HG02642 (cell line): Measurements from ENCODE around the gene SH3GLB1.
"Not testable (repeated sequence)": the region's sequence is repeated elsewhere in the genome, so short reads cannot be mapped to it uniquely, and the experiment has no call there.

Source experiments
- ATAC-seq: cut with Tn5 transposase; IDR thresholded peaks from one replicate; pipeline ENCODE4 v1.9.1; 2021; ENCODE audit warnings: mild to moderate bottlenecking; ENCODE audit not compliant: unreplicated experiment, poor library complexity

The SH3GLB1 gene

GRCh38 chr1:86704458-86704971 lies at the start of gene SH3GLB1:
SH3GLB1 (plus strand) TSS chr1:86704576; CDS start chr1:86704900, 324 bp downstream.
- peak; percentile 92 for ATAC-seq

- ATAC-seq: not testable (repeated sequence)
Observed at GRCh38 chr1:86658381-86658780, 46.0 kb upstream of the SH3GLB1 start.

GRCh38 chr1:86666368-86666767 lies 38.0 kb upstream of the SH3GLB1 start:
- no peak for ATAC-seq

DNA sequence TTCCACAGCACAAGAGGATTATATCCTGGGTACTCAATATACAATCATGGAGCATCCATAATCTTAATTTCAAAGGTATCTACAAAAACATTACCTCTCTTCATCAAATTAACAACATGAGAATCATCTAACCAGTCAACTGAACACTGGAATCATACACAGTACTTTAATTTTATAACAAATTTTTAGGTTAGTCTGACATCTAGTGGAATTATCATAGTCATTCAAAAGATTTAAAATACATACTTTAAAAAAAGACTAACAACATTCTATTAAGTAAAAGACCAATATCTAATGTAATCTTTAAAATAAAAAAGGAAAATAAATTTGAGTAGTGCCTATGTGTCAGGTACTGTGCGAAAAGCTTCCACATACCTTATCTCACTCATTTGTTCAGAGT lies 16.8 kb upstream of the SH3GLB1 start:
- no peak for ATAC-seq

DNA sequence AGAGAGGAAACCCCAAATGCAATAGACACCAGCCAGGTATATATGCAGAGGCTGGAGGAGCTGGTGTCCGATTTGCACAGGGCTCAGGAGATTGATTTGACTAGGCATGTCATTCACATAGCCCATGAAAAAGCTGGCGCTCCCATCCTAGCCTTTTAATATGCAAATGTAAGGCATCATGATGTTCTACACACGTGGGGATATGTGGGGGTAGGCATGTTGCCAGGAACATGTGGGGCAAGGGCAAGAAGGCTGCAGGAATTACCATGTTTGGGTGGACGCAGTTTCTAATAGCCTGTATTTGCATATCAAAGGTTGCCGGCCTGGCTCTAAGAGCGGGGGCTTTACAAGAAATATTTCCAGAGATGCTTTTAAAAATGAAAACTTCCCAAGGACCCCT lies 11.7 kb upstream of the SH3GLB1 start:
- no peak for ATAC-seq

GRCh38 chr1:86695400-86695799 lies 9.0 kb upstream of the SH3GLB1 start:
- ATAC-seq: no peak

DNA sequence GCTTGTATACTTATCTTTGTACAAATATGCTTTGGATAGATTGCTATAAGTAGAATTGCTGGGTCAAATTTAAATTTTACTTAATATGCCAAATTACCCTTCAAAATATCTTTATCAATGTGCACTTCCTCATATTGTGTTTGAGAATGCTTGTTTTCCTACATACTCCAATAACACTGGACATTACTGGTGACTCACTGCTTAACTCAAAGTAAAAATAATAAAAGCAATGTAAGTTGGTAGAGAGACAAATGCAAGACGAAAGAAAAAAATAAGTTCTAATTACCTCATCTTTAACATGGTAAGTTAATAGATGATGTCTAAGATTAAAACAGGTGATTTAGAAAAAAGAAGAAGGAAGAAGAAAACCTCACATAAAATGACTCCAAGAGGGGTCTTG lies 7.9 kb upstream of the SH3GLB1 start:
- ATAC-seq: no peak

DNA sequence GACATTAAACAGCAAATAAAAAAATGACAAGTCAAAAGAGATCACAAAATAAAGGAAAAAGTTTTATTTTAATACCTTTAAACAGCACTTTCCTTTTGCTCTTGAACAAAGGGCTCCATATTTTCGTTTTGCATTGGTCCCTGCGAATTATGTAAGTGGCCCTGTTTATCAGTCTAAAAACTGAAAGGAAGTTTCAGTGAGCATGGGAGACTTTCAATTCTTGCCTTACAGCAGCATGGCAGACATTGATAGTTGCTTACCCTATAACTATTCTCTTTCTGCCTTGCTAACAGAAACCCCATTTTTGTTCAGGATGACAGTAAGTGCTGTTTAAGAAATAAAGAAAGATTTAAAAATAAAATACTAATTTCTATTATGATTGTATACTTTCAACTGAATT lies 5.2 kb upstream of the SH3GLB1 start:
- peak; percentile 33 for ATAC-seq

DNA sequence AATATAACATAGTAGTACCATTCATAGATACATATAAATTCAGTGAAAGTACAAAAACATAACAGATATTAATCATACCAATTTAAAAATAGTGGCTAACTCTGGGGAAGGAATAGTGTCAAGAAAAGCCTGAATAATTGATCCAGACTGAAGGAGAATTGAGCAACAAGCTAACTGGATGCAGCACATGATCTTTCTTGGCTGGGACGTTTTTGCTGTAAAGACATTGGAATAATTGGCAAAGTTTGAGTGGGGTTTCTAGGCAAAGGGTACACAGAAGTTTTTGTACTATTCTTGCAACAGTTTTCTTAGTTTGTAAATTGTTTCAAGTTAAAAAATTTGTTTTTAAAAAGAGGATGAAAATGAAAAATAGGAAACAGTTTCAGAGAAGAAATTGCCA lies 2.6 kb upstream of the SH3GLB1 start:
- no peak for ATAC-seq

DNA sequence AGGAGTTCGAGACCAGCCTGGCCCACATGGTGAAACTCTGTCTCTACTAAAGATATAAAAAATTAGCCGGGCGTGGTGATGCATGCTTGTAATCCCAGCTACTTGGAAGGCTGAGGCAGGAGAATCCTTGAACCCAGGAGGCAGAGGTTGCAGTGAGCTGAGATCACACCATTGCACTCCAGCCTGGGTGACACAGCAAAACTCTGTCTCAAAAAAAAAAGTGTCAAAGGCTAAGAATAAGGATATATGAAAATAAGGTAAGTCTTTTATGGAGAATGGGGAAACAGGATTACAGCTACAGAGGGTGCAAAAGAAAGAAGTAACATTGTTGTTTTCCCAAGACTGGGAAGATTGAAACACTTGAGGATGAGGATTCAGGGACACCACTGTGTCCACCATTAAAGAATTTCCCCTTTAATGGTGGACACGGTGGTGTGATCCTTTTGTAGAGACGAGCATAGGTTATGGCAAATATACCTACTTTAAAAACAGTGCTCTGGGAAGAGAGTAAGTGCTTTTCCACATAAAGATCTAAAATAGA lies 1.4 kb upstream of the SH3GLB1 start:
- not testable (repeated sequence) for ATAC-seq

DNA sequence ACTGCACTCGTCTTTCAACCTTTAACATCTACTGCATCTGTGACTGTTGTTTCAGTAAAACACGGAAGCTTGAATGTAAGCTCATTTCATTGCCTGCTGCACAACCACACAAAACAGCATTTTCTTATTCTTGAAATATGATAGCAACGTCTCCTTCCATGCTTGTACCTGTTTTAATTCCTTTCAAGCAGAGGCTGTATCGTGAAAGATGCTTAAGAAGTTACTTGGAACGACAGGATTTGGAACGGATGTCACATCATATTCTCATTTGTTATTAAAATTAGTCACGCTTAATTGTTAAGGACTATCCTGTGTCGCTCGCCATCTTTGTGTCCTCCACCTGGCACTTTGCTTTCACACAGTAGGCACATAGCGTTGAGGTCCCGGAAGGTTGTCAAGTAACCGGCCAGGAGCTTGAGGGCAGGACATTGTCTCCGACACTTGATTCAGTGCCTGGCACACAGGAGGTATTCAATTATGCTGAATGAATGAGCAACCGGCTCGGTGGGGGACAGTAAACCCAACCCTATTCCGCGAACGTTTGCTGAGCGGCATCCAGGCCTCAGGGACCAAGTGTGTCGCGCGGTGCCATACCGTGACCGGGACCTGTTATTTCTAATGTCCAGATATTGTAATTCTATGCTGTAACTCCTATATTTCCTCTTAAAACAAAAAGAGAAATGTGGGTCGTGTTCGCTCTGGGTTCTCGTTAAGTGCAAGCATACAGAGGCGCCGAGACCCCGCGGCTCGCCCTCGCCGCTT lies 499 bp upstream of the SH3GLB1 start:
- peak; percentile 40 for ATAC-seq

DNA sequence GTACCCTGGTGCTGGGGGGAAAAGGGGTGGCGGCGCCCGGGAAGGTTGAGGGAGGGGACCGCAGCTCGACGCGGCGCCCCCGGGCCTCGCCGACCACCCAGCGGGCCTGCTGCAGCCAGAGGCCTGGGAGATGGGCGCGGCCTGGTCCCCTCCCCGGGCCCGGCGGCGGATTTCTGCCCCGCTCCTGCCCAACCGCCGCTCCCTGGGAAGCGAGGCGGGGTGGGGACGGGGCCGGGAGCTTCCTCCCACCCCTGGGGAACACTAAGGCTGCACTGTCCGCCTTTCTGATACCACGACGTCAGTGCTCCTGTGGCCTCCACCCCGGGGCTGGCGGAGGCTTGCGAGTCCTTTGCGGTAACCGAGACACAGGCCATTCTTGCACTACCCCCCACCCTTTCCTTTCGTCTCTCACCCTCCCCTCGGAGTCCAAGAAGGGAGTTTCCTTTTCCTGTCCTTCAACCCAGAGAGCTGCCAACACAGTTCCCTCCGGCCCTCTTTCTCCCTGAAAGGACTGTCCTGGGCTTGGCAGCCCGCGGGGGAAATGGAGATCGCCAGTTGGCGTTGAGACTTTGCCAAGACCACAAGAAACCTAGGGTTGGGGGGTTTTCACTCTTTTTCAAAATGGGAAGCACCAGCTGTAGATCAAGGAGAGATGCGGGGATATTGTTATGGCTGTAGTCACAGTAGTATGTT lies 742 bp downstream of the SH3GLB1 start:
- peak; percentile 34 for ATAC-seq

DNA sequence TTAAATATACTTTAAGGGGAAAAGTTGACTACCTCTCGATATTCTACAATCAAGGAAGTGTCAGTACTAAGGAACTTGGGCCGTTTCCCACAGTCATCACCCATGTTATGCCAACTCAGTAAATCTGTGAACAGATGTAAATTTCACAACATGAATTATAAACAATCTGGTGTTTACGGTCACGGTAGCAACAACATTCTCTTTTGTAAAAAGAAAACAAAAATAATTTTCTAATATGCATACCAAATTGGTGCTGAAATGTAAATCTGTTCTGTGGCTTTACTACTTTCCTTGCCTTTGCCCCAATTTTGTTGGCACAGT lies 1.2 kb downstream of the SH3GLB1 start:
- no peak for ATAC-seq

- ATAC-seq: no peak
Observed at GRCh38 chr1:86706018-86706635, 1.8 kb downstream of the SH3GLB1 start.

DNA sequence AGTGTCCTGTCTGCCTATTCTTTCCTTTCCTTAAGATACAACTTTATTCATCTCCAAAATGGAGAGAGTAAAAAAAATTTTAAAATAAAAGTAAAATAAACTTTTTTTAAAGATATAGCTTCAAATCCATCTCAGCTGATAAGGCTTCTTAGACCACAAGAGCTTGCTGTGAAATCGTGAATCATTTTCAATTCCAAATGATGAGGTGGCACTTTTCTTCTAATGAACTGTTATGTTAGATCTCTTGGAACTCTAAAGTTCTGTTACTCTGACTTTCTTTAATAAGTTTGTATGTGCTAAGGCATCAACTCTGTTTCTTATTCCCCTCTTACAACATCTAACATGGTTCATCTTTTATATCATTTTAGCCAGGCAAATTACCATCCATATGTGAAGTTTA lies 4.5 kb downstream of the SH3GLB1 start:
- ATAC-seq: no peak

DNA sequence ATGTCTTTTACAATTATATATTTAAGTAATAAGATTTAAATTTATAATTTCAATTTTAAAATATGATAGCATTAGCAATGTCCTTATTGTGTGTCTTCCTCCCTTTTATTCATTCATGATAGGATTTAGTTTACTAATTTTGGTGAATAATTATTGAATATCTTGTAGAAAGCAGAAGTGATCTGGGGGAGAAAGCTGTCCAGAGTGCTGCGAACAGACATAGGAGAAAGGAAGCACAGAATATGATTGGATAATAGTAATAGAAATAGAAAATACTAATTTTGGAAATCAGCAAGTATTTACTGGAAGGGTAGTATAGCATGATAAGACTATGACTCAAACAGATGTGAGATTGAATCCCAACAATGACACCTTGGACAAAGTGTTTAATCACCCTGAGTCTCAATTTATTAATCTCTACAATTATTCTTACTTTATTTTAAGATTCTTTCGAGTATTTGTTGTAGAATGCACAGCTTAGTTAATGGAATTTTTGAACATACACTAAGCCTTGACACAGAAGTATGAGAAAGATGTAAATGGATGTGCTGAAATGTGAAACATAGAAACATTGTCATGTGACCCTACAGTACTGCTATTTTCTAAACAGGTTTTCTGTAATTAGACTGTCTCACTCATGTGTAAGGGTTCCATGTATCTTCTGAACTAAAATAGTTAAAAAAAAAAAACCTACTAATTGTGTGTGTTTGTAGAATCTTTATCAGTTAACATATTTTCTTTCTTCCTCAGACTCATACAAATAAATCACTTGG lies 7.9 kb downstream of the SH3GLB1 start:
- ATAC-seq: no peak

- ATAC-seq: no peak
Observed at GRCh38 chr1:86713477-86713876, 9.1 kb downstream of the SH3GLB1 start.

DNA sequence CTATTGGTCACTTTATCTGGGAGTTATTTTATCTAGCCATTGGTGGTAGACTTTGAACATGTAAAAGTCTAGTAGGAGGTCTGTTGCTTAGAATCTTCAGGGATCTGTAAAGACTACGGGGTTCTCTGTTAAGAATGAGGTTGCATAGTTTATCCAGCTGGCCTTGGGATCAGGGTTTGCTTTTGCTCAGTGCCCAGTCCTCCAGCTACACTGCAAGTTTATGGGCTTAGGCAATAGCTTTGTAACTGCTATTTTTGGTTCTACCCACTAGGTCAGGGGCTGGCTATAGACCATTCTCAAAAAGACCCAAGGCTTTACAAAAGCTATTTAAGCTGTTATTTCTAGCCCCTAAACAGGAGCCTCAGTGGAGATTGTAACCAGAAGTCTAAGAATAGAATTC lies 9.8 kb downstream of the SH3GLB1 start:
- ATAC-seq: no peak

- ATAC-seq: no peak
Observed at GRCh38 chr1:86714561-86715244, 10.3 kb downstream of the SH3GLB1 start.

DNA sequence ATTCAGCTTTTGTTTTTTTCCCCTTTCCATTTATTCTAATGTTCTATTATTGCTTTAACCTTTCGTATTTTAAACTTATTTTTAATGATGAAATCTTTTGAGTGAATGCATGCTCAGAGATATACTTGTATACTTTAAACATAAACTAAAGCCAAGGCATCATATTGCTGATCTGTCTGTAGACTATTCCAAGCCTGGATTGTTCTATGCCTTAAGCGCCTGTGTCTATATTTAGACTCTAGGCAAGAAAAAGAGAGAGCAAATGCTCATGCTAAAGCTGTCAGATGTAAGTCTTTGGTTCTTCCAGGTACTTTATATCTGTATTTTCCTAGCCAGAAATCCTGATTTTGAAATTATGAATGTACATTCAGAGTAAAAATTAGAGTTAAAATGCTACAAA lies 14.4 kb downstream of the SH3GLB1 start:
- no peak for ATAC-seq
